ENCODE data around the gene RNF149. TPM values are rescaled to one million over a fixed set of nuclear protein-coding genes. Genes with fewer than 3 reads are reported as not detected.

Gene RNF149
- total and polyA plus RNA-seq, 9 donors: 22.0 to 49.6 (median 32.6) TPM

GRCh38 chr2:101310834-101311695, 2.6 kb upstream of the RNF149 start:
- no peak for DNase-seq
- H3K27ac ChIP-seq (ENCODE audit: low read length): no peak overlapping the region
- H3K9me3 ChIP-seq (replicated peaks; ENCODE audit: control insufficient read depth, low read depth, low read length): no peaks in the 10 kb centered on the region
- no peaks in the 10 kb centered on the region for H3K27me3 ChIP-seq (ENCODE audit: control insufficient read depth, insufficient read depth, low read length)
- peaks cover 11% of the 10 kb centered on the region for H3K4me1 ChIP-seq (ENCODE audit: control insufficient read depth, insufficient read depth, low read length)
- H3K4me3 ChIP-seq (ENCODE audit: low read length): no peak overlapping the region
- H3K36me3 ChIP-seq (ENCODE audit: control insufficient read depth, insufficient read depth, low read length): no peaks in the 10 kb centered on the region
- no CpG with 5 or more reads among the region's 7 CpGs for WGBS (ENCODE audit: insufficient coverage)

GRCh38 chr2:101310090-101310833, 1.8 kb upstream of the RNF149 start:
- H3K4me1 ChIP-seq (ENCODE audit: control insufficient read depth, insufficient read depth, low read length): peaks cover 13% of the 10 kb centered on the region
- H3K27me3 ChIP-seq (ENCODE audit: control insufficient read depth, insufficient read depth, low read length): no peaks in the 10 kb centered on the region
- 69% methylated on average over 7 of the region's 10 CpGs for WGBS (ENCODE audit: insufficient coverage)
- no peak overlapping the region for H3K27ac ChIP-seq (ENCODE audit: low read length)
- H3K36me3 ChIP-seq (ENCODE audit: control insufficient read depth, insufficient read depth, low read length): no peaks in the 10 kb centered on the region
- no peak for DNase-seq
- no peaks in the 10 kb centered on the region for H3K9me3 ChIP-seq (replicated peaks; ENCODE audit: control insufficient read depth, low read depth, low read length)
- no peak overlapping the region for H3K4me3 ChIP-seq (ENCODE audit: low read length)

GRCh38 chr2:101307950-101308431, 510 bp downstream of the RNF149 start:
- peak; percentile 36 for DNase-seq
- Histone ChIP-seq H3K9me3 (replicated peaks; ENCODE audit: control insufficient read depth, low read depth, low read length) (no peaks in the 10 kb centered on the region), H3K27ac (ENCODE audit: low read length) (peak overlapping the region; percentile 63), H3K4me3 (ENCODE audit: low read length) (peak overlapping the region; percentile 76), H3K36me3 (ENCODE audit: control insufficient read depth, insufficient read depth, low read length) (peaks cover 2% of the 10 kb centered on the region), H3K4me1 (ENCODE audit: control insufficient read depth, insufficient read depth, low read length) (peaks cover 13% of the 10 kb centered on the region), H3K27me3 (ENCODE audit: control insufficient read depth, insufficient read depth, low read length) (no peaks in the 10 kb centered on the region)
- WGBS (ENCODE audit: insufficient coverage): under 1% methylated on average over 57 of the region's 57 CpGs

- Histone ChIP-seq H3K27me3 (ENCODE audit: control insufficient read depth, insufficient read depth, low read length) (no peaks in the 10 kb centered on the region), H3K27ac (ENCODE audit: low read length) (peak overlapping the region; percentile 63), H3K9me3 (replicated peaks; ENCODE audit: control insufficient read depth, low read depth, low read length) (no peaks in the 10 kb centered on the region), H3K36me3 (ENCODE audit: control insufficient read depth, insufficient read depth, low read length) (peaks cover 2% of the 10 kb centered on the region), H3K4me1 (ENCODE audit: control insufficient read depth, insufficient read depth, low read length) (peaks cover 13% of the 10 kb centered on the region), H3K4me3 (ENCODE audit: low read length) (peak overlapping the region; percentile 76)
- 80% methylated on average over 1 of the region's 9 CpGs for WGBS (ENCODE audit: insufficient coverage)
- no peak for DNase-seq
Observed at GRCh38 chr2:101307503-101307902, 998 bp downstream of the RNF149 start.

- Histone ChIP-seq H3K36me3 (ENCODE audit: control insufficient read depth, insufficient read depth, low read length) (peaks cover 2% of the 10 kb centered on the region), H3K9me3 (replicated peaks; ENCODE audit: control insufficient read depth, low read depth, low read length) (no peaks in the 10 kb centered on the region), H3K27me3 (ENCODE audit: control insufficient read depth, insufficient read depth, low read length) (no peaks in the 10 kb centered on the region), H3K27ac (ENCODE audit: low read length) (peak overlapping the region; percentile 63), H3K4me1 (ENCODE audit: control insufficient read depth, insufficient read depth, low read length) (peaks cover 13% of the 10 kb centered on the region), H3K4me3 (ENCODE audit: low read length) (peak overlapping the region; percentile 76)
- WGBS (ENCODE audit: insufficient coverage): 76% methylated on average over 7 of the region's 7 CpGs
- no peak for DNase-seq
Observed at GRCh38 chr2:101306410-101306809, 2.1 kb downstream of the RNF149 start.

- peaks cover 2% of the 10 kb centered on the region for H3K36me3 ChIP-seq (ENCODE audit: control insufficient read depth, insufficient read depth, low read length)
- no peak for DNase-seq
- H3K4me1 ChIP-seq (ENCODE audit: control insufficient read depth, insufficient read depth, low read length): peaks cover 13% of the 10 kb centered on the region
- no CpG with 5 or more reads among the region's 7 CpGs for WGBS (ENCODE audit: insufficient coverage)
- H3K4me3 ChIP-seq (ENCODE audit: low read length): no peak overlapping the region
- no peaks in the 10 kb centered on the region for H3K9me3 ChIP-seq (replicated peaks; ENCODE audit: control insufficient read depth, low read depth, low read length)
- no peak overlapping the region for H3K27ac ChIP-seq (ENCODE audit: low read length)
- no peaks in the 10 kb centered on the region for H3K27me3 ChIP-seq (ENCODE audit: control insufficient read depth, insufficient read depth, low read length)
Observed at GRCh38 chr2:101305492-101306078, 2.9 kb downstream of the RNF149 start.

GRCh38 chr2:101305035-101305434, 3.5 kb downstream of the RNF149 start:
- Histone ChIP-seq H3K4me3 (ENCODE audit: low read length) (no peak overlapping the region), H3K27ac (ENCODE audit: low read length) (no peak overlapping the region), H3K4me1 (ENCODE audit: control insufficient read depth, insufficient read depth, low read length) (peaks cover 13% of the 10 kb centered on the region), H3K36me3 (ENCODE audit: control insufficient read depth, insufficient read depth, low read length) (peaks cover 3% of the 10 kb centered on the region), H3K27me3 (ENCODE audit: control insufficient read depth, insufficient read depth, low read length) (no peaks in the 10 kb centered on the region), H3K9me3 (replicated peaks; ENCODE audit: control insufficient read depth, low read depth, low read length) (no peaks in the 10 kb centered on the region)
- WGBS (ENCODE audit: insufficient coverage): 78% methylated on average over 4 of the region's 4 CpGs
- no peak for DNase-seq

- H3K9me3 ChIP-seq (replicated peaks; ENCODE audit: control insufficient read depth, low read depth, low read length): no peaks in the 10 kb centered on the region
- WGBS (ENCODE audit: insufficient coverage): no CpG with 5 or more reads among the region's 1 CpG
- no peak for DNase-seq
- H3K36me3 ChIP-seq (ENCODE audit: control insufficient read depth, insufficient read depth, low read length): peaks cover 7% of the 10 kb centered on the region
- no peak overlapping the region for H3K4me3 ChIP-seq (ENCODE audit: low read length)
- H3K27me3 ChIP-seq (ENCODE audit: control insufficient read depth, insufficient read depth, low read length): no peaks in the 10 kb centered on the region
- no peak overlapping the region for H3K27ac ChIP-seq (ENCODE audit: low read length)
- H3K4me1 ChIP-seq (ENCODE audit: control insufficient read depth, insufficient read depth, low read length): peaks cover 12% of the 10 kb centered on the region
Observed at GRCh38 chr2:101303688-101304087, 4.8 kb downstream of the RNF149 start.

GRCh38 chr2:101302016-101302415, 6.5 kb downstream of the RNF149 start:
- DNase-seq: no peak
- Histone ChIP-seq H3K36me3 (ENCODE audit: control insufficient read depth, insufficient read depth, low read length) (peaks cover 7% of the 10 kb centered on the region), H3K4me3 (ENCODE audit: low read length) (no peak overlapping the region), H3K9me3 (replicated peaks; ENCODE audit: control insufficient read depth, low read depth, low read length) (no peaks in the 10 kb centered on the region), H3K27ac (ENCODE audit: low read length) (no peak overlapping the region), H3K4me1 (ENCODE audit: control insufficient read depth, insufficient read depth, low read length) (peaks cover 10% of the 10 kb centered on the region), H3K27me3 (ENCODE audit: control insufficient read depth, insufficient read depth, low read length) (no peaks in the 10 kb centered on the region)
- no CpG with 5 or more reads among the region's 4 CpGs for WGBS (ENCODE audit: insufficient coverage)

GRCh38 chr2:101300836-101301235, 7.7 kb downstream of the RNF149 start:
- 73% methylated on average over 6 of the region's 7 CpGs for WGBS (ENCODE audit: insufficient coverage)
- Histone ChIP-seq H3K27ac (ENCODE audit: low read length) (no peak overlapping the region), H3K4me3 (ENCODE audit: low read length) (no peak overlapping the region), H3K9me3 (replicated peaks; ENCODE audit: control insufficient read depth, low read depth, low read length) (no peaks in the 10 kb centered on the region), H3K36me3 (ENCODE audit: control insufficient read depth, insufficient read depth, low read length) (peaks cover 7% of the 10 kb centered on the region), H3K4me1 (ENCODE audit: control insufficient read depth, insufficient read depth, low read length) (peaks cover 4% of the 10 kb centered on the region), H3K27me3 (ENCODE audit: control insufficient read depth, insufficient read depth, low read length) (no peaks in the 10 kb centered on the region)
- DNase-seq: no peak
